HG02884 (cell line): ENCODE data around the gene SLC3A2.
"Not testable (repeated sequence)": the region's sequence is repeated elsewhere in the genome, so short reads cannot be mapped to it uniquely, and the experiment has no call there.

ENCODE experiments used
- ATAC-seq: cut with Tn5 transposase; IDR thresholded peaks from one replicate; pipeline ENCODE4 v1.9.1; 2021; ENCODE audit warnings: mild to moderate bottlenecking, moderate library complexity; ENCODE audit not compliant: unreplicated experiment

Gene SLC3A2

GRCh38 chr11:62852523-62853188 lies 28.0 kb upstream of the SLC3A2 start:
- ATAC-seq: no peak

GRCh38 chr11:62853279-62853965 lies 27.3 kb upstream of the SLC3A2 start:
- ATAC-seq: no peak

GRCh38 chr11:62854013-62854824 lies 26.5 kb upstream of the SLC3A2 start:
- ATAC-seq: no peak

- no peak for ATAC-seq
These were observed 25.7 kb upstream of the SLC3A2 start for GRCh38 chr11:62854825-62855570.

- peak; percentile 85 for ATAC-seq
These were observed 24.9 kb upstream of the SLC3A2 start for GRCh38 chr11:62855571-62856332.

- peak; percentile 28 for ATAC-seq
These were observed 24.3 kb upstream of the SLC3A2 start for GRCh38 chr11:62856333-62856895.

- ATAC-seq: no peak
These were observed 23.1 kb upstream of the SLC3A2 start for GRCh38 chr11:62857541-62857982.

GRCh38 chr11:62858201-62858600 lies 22.5 kb upstream of the SLC3A2 start:
- no peak for ATAC-seq

GRCh38 chr11:62859281-62859703 lies 21.4 kb upstream of the SLC3A2 start:
- ATAC-seq: not testable (repeated sequence)

GRCh38 chr11:62860835-62861563 lies 19.7 kb upstream of the SLC3A2 start:
- ATAC-seq: no peak

GRCh38 chr11:62861564-62862192 lies 19.0 kb upstream of the SLC3A2 start:
- not testable (repeated sequence) for ATAC-seq

GRCh38 chr11:62863687-62864335 lies 16.9 kb upstream of the SLC3A2 start:
- ATAC-seq: no peak

- no peak for ATAC-seq
These were observed 15.1 kb upstream of the SLC3A2 start for GRCh38 chr11:62865635-62866034.

- no peak for ATAC-seq
These were observed 5.8 kb upstream of the SLC3A2 start for GRCh38 chr11:62874851-62875250.

GRCh38 chr11:62875698-62876478 lies 4.8 kb upstream of the SLC3A2 start:
- no peak for ATAC-seq

GRCh38 chr11:62876712-62877111 lies 4.0 kb upstream of the SLC3A2 start:
- no peak for ATAC-seq

- ATAC-seq: no peak
These were observed 1.3 kb upstream of the SLC3A2 start for GRCh38 chr11:62879235-62879978.
